Subcutaneous adipose tissue (tissue), 4 donors: ENCODE results near the gene TMEM95. TPM values are rescaled to one million over a fixed set of nuclear protein-coding genes. Genes with fewer than 3 reads are reported as not detected.

Experiments
- total RNA-seq, 4 donors: library from RNA; depleted of rRNA; stranded (reverse); fragments of >200 nt; gene quantifications; one replicate each; pipeline ENCODE4 v1.1.0, GENCODE V29; 2016
- TF ChIP-seq, protein P1 (sequence below): fragments of 450-650 bp; IDR thresholded peaks from one replicate; pipeline ENCODE4 v1.5.1; 2016; ENCODE audit warnings: low read depth, mild to moderate bottlenecking, control low read depth, antibody characterized with exemption, moderate library complexity

TMEM95 gene
- total RNA-seq, 4 donors from 2014 or later, result not detected

GRCh38 chr17:7332111-7332510, 22.8 kb upstream of the TMEM95 start:
- TF ChIP-seq, protein P1, sequence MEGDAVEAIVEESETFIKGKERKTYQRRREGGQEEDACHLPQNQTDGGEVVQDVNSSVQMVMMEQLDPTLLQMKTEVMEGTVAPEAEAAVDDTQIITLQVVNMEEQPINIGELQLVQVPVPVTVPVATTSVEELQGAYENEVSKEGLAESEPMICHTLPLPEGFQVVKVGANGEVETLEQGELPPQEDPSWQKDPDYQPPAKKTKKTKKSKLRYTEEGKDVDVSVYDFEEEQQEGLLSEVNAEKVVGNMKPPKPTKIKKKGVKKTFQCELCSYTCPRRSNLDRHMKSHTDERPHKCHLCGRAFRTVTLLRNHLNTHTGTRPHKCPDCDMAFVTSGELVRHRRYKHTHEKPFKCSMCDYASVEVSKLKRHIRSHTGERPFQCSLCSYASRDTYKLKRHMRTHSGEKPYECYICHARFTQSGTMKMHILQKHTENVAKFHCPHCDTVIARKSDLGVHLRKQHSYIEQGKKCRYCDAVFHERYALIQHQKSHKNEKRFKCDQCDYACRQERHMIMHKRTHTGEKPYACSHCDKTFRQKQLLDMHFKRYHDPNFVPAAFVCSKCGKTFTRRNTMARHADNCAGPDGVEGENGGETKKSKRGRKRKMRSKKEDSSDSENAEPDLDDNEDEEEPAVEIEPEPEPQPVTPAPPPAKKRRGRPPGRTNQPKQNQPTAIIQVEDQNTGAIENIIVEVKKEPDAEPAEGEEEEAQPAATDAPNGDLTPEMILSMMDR, result no peak

DNA sequence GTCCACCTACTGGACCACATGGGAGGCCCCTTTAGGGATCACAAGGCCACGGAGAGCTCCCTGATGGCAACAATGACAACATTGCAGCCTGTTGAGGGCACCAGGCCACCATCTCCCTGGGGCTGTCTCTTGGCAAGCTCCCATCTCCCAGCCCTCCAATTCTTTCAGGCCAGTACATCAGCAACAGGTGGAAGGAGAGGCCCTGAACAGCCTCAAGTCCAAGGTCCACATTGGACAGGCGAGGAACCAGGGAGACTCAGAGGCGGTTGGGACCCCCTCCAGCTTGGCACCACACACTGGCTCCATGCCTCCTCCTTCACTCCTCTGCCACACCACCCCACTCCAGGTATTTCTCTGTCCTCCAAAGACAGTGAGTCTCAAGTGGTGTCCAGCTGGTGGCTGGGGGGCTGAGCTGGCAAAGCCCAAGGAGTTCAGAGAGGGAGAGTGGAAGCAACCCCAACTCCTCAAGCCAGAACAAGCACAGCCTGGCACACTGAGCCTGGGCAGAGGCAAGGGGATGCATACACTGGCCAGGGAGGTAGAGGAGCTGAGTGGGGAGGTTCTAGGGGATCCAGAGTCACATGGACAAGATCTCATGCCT, 19.9 kb upstream of the TMEM95 start:
- TF ChIP-seq, protein P1, result no peak

GRCh38 chr17:7336240-7337175, 18.4 kb upstream of the TMEM95 start, which contains the start of gene ACAP1:
Gene ACAP1 (plus strand): TSS chr17:7336529. CDS start chr17:7336735, 206 bp downstream.
- TF ChIP-seq, protein P1, result no peak

GRCh38 chr17:7340179-7340578, 14.8 kb upstream of the TMEM95 start:
- TF ChIP-seq, protein P1, result no peak

DNA sequence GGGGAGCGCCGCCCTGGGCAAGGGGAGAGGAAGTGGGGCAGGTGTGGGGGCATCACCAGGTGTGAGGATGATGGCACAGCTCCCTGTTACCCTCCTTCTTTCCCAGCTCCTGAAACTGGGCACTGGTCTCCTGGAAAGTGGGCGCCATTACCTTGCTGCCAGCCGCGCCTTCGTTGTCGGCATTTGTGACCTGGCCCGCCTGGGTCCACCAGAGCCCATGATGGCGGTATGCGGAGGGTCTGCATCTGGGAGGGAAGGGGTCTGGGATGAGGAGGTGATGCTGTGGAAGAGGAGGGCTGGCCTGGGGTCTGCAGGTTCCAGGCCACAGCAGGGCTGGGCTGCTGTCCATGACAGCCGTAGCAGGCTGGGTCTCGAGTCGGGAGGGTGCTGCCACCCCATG, 13.1 kb upstream of the TMEM95 start:
- TF ChIP-seq, protein P1, result no peak

- TF ChIP-seq, protein P1, result no peak
Observed at GRCh38 chr17:7343250-7343649, 11.7 kb upstream of the TMEM95 start.

DNA sequence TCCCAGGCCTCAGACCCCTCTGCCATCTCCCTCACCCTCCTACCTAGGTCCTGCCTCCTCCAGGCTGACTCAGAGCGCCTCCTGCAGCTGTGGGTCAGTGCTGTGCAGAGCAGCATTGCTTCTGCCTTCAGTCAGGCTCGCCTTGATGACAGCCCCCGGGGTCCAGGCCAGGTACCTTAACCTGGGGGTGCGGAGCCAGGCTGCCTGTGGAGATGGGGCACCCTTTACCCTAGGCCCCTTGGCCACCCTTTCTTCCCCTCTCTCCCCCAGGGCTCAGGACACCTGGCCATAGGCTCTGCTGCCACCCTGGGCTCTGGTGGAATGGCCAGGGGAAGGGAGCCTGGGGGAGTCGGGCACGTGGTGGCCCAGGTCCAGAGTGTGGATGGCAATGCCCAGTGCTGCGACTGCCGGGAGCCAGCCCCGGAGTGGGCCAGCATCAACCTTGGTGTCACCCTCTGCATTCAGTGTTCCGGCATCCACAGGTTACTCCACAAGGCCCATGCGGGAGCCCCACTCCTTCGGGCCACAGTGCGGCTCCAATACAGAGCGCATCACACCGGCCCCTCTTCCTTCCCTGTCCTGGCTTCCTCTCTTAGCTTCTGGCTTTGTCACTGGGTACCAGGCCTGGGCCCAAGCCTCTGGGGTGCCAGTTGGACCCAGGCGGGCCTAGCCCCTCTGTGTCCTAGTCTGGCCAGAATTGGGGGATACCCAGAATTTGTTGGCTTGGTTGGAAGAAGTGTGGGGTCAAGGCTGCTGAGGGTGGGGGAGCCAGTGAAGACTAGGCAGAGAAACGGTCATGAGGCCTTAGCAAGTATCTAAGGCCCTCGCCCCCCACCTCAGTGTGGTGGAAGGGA, 8.0 kb upstream of the TMEM95 start:
- TF ChIP-seq, protein P1, result no peak
